Measurements from ENCODE around the gene DDX52.

The DDX52 gene

DNA sequence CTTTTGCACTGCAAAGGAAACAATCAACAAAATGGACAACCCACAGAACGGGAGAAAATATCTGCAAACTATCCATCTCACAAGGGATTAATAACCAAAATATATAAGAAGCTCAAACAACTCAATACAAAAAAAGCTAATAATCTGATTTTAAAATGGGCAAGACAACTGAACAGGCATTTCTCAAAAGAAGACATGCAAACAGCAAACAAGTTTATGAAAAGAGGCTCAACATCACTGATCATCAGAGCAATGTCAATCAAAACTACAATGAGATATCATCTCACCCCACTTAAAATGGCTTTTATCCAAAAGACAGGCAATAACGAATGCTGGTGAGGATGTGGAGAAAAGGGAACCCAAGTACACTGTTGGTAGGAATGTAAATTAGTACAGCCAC, 68.8 kb downstream of the DDX52 start:
- no peak for DNase-seq (ENCODE audit: low spot score)

DNA sequence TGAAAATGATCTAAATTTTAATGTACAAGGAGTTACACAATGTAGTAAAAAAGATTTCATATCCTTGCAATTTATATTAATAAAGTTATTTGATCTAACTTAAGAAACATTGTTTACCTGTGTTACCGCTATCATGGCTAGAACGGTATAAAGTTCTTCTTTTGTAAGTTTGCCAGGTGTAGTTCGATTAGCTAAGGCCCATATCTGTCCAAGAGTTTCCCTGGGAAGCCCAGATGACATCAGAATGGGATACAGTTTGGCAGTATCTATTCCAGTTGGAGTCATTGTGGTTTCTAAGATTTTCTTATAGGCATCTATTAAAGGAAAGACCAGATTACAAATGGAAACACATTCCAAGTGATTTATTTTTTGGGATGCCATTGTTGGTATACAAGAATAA, 71.6 kb downstream of the DDX52 start:
- no peak for DNase-seq (ENCODE audit: low spot score)

- no peak for DNase-seq (ENCODE audit: low spot score)
Observed at GRCh38 chr17:37570527-37571093, 72.6 kb downstream of the DDX52 start.

- DNase-seq (ENCODE audit: low spot score), result no peak
Observed at GRCh38 chr17:37568350-37569053, 74.7 kb downstream of the DDX52 start.

GRCh38 chr17:37567538-37567937, 75.7 kb downstream of the DDX52 start:
- no peak for DNase-seq (ENCODE audit: low spot score)

GRCh38 chr17:37567137-37567536, 76.1 kb downstream of the DDX52 start:
- DNase-seq (ENCODE audit: low spot score), result no peak

DNA sequence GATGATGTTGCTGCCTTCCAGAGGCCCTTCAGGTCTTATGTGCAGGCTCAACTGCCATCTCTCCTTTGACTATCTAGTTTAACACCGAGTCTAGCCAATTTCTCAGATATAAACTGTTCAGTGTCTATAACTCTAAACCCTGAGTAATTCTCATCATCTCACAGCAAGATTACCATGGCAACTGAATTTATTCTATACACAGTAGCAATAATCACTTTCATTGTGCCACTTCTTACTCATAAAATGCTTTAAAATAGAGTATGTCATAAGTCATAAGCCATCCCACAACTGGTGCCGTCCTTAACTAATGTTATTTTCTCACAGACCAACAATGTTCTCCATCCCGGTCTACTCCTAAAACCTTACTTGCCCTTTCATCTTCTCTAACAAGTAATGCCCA, 79.0 kb downstream of the DDX52 start:
- DNase-seq (ENCODE audit: low spot score), result no peak

DNA sequence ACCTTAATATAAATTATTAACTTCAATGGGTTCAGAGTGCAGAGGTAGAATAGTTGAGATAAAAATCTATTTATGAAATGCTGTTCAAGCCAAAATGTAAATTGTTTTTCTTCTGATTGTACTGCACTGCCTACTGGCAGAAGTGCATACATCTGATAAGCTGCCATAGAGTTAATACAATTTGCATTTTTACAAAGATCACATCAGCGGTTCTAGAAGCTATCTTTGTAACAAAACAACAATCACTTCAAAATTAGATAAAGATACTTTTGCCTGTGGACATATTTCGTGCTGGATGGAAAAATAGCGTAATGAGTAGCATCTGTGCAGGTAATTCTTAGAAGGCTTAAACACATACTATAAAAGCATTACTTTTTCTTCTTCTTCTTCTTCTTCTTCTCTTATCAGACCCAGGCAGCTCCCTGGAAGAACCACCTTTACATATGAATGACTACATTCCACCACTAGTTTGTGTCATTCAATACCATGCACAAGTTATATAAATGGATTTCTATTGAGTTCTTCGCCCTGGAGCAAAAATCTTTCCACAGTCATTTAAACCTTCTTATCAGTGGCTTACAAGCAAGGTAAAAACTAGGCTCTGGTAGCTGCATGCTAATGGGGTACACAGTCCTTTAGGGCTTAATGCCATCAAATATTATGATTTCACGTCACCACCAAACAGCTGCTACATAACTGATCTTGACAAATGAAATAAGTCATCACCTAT, 81.1 kb downstream of the DDX52 start:
- DNase-seq (ENCODE audit: low spot score), result no peak

Data from pons (tissue), 1 donor.